Activated naive CD4-positive, alpha-beta T cell treated with anti-CD3 and anti-CD28 coated beads, Interleukin-2, amount 50 U/mL, for 16 hours (primary cell): ENCODE data around the gene NUBPL.
"Not testable (repeated sequence)": the region's sequence is repeated elsewhere in the genome, so short reads cannot be mapped to it uniquely, and the experiment has no call there.

Experiments used
- DNase-seq: peaks from one replicate; pipeline ENCODE4 v3.0.0-alpha.2; 2020

NUBPL gene

DNA sequence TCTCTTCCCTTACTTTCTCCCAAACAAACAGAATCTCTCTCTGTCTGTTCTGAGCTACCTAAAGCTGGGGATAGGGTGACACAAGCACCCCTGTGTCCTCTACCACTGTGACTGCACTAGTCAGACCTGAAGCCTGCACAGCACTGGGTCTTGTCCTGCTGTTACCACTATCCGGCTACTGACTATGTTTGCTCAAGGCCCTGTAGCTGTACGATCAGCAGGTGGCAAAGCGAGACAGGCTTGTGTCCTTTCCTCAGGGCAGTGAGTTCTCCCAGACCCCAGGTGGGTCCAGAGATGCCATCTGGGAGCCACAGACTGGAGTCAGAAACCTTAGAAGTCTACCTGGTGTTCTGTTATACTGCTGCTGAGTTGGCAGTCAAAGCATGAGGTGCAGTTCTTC, 116.4 kb downstream of the NUBPL start:
- no peak for DNase-seq

DNA sequence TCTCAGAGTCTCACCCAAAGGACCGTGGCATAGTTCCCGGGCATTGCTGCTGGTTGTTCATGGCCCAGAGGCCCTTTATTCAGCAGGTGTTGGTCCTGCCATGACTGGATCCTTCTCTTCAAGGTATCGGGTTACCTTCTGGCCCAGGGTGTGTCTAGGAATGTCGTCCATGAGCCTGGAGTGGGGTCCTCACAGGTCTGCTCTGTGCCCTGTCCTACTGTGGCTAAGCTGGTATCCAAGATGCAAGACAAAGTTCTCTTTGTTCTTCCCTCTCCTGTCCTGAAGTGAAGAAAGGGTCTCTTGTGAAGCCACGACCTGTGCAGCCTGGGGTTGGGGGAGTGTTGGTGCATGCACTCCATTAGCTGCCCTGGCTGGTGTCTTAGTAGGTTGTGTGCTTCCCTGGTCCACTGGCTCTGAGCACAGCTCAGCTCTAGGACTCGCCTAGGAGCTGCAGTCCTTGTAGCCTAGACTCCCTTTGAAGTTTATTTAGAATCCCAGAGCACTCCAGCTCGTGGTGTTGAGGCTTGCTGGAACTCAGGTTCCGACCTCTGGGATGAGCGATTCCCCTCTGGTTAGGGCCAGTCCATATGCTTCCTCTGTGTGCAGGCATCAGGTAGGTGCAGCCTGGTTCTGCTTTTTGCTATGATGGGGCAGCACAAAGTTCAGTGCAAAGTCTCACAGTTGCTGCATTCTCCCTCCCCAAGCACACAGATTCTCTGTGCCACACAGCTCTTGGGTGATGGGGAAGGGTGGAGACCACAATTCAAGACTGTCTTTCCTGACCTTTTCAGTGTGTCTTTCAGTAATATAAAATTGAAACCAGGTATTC, 117.4 kb downstream of the NUBPL start:
- DNase-seq: no peak

DNA sequence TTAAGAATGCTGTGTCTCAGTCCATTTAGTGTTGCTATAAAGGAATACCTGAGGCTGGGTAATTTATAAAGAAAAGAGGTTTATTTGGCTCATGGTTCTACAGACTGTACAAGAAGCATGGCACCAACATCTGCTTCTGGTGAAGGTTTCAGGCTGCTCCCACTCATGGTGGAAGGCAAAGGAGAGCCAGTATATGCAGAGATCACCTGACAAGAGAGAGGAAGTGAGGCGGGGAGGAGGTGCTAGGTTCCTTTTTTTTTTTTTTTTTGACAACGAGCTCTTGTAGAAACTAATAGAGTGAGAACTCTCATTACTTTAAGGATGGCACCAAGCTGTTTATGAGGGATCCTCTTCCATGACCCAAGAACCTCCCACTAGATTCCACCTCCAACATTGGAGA, 121.6 kb downstream of the NUBPL start:
- no peak for DNase-seq

DNA sequence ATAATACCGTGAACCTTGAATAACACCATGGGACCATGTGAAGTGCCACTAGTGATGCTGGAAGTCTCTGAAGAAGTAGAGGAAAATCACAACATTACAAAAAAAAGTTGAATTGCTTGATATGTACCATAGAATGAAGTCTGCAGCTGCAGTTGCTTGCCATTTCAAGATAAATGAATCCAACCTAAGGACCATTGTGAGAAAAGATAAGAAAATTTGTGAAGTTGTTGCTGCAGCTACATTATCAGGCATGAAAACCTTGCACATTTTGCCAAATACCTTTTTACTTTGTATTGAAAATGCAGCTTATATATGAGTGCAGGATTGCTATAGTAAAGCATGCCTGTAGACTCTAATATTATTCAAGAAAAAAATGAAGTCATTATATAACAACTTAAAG, 126.5 kb downstream of the NUBPL start:
- no peak for DNase-seq

DNA sequence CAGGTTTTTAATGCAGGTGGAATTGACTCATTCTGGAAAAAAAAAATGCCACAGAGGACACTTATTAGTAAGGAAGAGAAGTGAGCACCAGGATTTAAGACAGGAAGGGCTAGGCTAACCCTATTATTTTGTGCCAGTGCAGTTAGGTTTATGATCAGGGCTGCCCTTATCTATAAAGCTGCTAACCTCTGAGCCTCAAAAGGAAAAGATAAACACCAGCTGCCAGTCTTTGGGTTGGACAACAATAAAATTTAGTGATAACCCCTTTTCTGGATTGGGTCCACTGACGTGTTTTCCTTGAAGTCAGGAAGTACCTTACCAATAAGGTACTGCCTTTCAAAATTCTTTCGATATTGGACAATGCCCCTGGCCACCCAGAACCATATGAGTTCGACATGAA, 128.9 kb downstream of the NUBPL start:
- no peak for DNase-seq

DNA sequence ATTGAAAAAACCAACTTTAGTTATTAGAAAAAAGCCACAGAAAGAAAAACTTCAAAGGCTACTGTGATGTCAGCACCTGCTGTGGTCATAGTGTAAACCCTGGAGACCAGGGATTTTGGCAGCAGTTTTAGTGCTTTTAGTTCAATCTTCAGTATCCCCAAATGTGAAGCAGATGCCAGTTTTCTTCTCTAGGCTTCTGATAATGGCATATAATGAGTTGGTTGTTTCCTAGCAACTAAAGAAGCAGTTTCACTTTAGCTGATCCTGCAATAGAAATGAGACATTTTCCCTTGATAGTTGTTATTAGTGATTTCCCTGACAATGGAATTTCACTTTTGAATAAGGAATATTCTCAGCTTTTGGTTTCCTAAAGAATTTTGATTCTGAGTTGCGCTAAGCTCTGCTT, 131.2 kb downstream of the NUBPL start:
- no peak for DNase-seq

DNA sequence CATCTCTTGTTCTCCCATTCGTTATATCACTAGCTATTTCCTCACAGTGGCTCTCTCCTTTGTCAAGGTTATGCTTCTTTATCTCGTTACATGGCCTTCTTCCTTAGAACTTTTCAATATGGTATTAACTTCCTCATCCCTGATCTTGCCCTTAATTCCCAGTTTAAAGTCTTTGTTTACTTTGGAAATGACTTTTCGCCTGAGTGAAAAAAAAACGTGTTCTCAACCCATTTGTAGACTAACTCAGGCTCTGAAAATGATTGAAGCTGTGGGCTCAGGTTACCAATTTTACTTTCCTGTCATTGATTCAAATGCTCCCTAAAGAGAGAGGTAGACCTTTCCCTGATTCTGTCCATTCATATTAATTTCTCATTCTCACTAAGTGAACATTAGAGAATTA, 135.2 kb downstream of the NUBPL start:
- DNase-seq: no peak

DNA sequence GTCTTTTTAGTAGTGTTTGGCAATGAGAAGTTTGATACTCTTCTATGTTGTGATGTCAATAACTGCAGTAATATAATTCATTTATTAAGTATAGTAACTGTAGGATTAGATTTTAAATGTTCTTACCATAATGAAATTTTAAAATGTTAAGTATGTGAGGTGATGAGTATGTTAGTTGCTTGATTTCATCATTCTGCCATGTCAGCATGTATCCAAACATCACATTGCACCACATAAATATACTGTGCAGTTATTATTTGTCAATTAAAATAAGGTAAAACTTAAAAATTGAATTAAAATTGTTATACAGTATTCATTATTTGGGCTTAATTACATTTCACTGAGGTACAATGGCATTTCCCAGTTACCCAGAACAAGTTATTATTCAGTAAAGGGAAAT, 138.6 kb downstream of the NUBPL start:
- no peak for DNase-seq

DNA sequence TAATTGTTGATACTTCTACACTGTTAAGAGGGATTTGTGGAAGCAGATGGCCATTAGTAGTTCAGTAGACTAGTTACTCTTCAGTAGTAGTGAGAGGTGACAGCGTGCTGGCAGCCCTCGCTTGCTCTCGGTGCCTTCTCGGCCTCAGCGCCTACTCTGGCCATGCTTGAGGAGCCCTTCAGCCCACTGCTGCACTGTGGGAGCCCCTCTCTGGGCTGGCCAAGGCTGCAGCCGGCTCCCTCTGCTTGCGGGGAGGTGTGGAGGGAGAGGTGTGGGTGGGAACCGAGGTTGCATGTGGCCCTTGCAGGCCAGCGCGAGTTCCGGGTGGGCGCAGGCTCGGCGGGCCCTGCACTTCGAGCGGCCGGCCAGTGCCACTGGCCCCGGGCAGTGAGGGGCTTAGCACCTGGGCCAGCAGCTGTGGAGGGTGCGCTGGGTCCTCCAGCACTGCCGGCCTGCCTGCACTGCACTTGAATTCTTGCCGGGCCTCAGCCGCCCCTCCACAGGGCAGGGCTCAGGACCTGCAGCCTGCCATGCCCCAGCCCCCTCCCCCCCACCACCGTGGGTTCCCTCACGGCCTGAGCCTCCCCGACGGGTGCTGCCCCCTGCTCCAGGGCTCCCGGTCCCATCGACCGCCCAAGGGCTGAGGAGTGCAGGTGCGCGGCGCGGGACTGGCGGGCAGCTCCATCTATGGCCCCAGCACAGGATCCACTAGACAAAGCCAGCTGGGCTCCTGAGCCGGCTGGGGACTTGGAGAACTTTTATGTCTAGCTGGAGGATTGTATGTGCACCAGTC, 139.3 kb downstream of the NUBPL start:
- DNase-seq: no peak

DNA sequence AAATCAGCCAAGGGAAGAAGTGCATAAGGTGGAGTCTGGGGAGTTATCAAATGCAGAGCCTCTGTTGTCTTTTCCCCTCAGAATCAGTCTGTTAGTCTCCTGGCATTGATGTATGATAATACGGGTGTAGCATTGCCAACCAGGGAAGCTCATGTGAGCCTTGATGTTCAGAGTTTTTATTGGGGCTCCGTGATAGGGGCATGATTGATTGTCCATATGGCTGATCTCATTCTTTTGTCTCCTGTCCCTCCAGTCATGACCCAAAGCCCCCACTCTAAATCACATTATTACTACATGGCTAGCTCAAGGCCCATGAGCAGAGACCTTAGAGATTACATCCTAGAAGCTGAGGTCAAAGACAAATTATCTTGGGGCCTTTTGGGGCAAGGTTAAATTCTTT, 140.9 kb downstream of the NUBPL start:
- DNase-seq: no peak

DNA sequence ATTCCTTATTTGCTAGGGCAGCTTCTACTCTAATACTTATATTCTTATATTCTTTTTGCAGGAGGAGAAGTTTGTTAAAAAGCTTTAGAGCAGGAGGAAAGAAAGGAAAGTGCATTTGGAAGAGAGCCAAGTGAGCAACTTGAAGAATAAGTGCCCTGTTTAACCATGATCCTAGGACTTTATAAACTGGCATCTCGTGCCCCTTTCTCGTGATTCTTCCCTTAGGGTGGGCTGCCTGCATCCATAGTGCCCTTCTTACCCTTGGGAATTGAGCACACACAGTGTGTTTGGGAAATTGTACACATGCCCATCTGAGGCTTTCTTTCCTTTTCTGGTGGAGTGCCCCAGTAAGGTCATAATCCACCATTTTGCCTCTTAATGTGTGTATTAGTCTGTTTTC, 141.9 kb downstream of the NUBPL start:
- DNase-seq: no peak

DNA sequence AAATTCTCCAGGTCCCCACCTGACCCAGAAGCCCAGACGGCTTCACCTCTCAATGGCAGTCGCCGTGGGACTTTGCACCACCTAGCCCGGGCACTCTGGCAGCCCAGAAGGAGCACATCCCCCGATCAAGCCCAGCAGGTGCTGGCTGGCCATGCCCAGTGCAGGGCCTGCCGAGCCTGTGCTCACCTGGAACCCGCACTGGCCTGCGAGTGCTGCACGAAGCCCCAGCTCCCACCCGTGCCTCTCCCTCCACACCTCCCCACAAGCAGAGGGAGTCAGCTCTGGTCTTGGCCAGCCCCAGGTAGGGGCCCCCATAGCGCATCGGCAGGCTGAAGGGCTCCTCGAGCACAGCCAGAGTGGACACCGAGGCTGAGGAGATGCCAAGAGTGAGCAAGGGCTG, 144.5 kb downstream of the NUBPL start:
- DNase-seq: no peak

DNA sequence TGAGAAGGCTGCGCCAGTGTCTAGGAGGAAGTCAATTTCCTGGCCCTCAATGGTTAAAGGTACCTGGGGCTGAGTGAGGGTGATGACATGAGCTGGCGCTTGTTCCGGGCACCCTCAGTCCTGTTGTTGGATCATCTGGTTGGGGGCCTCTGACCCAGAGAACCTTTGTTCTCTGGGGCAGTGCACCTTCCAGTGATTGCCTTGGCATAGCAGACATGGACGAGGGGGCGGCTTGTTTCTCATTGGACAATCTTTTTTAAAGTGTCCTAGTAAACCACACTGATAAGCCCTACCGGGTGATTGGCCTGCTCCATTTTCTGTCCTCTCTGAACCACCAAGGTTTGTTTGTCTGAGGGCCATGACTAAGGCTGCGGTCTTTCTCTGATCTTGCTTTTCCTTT, 147.5 kb downstream of the NUBPL start:
- not testable (repeated sequence) for DNase-seq

DNA sequence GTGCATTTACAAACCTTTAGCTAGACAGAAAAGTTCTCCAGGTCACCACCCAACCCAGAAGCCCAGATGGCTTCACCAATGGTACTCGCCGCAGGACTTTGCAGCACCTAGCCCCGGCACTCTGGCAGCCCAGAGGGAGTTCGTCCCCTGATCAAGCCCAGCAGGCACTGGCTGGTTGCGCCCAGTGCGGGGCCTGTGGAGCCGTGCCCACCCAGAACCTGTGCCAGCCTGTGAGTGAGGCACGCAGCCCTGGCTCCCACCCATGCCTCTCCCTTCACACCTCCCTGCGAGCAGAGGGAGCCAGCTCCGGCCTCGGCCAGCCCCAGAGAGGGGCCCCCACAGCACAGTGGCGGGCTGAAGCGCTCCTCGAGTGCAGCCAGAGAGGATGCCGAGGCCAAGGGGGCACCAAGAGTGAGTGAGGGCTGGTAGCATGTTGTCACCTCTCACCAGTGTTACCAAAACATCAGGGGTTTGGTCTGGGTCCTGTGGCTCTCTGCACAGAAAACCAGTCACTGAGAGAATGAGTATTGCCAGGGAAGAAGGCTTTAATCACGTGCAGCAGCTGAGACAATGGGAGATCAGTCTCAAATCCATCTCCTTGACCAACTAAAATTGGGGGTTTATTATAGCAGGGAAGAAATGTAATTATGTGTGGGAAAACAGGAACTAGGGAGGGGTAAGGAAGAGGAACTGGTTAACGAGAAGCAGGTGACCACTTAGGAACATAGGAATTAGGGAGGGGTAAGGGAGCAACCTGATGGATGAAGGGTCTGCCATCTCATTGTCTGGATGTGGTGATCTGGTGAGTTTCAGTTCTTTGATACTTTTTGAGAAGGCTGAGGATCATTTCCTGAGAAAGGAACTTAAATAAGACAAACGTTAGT, 151.3 kb downstream of the NUBPL start:
- DNase-seq: no peak

DNA sequence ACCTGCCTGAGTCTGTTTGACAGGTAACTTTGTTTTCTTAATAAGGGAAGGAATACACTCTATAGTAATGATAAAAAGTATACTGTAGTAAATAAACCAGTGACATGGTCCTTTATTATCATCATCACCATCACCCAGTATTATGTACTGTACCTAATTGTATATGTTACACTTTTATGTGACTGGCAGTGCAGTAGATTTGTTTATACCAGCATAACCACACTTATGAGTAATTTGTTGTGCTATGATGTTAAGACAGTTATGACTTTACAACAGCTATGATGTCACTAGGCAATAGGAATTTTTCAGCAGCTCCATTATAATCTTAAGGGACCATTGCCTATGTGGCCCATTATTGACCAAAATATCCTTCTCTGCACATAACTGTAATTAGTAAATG, 155.0 kb downstream of the NUBPL start:
- DNase-seq: no peak

DNA sequence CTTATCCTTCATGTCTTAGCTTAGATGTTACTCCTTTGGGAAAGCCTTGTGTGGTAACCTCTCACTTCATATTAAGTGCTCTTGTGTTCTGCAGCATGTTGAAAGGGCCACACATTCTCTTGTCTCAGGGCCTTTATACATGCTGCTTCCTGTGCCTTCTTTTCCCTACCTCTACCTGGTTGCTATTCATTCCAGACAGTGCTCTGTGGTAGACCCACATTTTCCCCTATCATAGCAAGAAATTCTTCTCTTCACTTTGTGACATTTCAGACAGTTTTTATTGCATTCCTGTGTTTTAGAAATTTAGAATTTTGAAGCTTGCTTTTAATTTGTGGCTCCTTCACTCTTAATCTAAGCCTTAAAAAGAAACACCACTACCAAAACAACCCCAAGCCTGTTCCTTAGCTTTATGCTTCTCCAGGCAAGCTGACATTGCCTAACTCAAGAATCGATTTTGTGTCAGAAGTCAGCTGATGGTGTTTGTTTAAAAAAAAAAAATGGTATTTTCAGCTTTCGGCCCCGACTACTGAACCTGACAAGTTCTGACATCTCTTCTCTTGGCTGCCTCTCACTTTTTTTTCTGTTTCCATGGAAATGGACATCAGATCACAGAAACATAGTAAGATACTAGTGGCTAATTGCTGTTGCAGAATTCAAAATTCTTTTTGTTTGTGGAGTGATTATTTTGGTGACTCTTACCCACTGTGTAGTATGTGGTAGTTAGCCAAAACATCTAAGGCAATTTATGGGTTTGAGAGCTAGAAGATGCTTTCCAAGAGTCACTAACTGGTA, 156.3 kb downstream of the NUBPL start:
- DNase-seq: no peak

DNA sequence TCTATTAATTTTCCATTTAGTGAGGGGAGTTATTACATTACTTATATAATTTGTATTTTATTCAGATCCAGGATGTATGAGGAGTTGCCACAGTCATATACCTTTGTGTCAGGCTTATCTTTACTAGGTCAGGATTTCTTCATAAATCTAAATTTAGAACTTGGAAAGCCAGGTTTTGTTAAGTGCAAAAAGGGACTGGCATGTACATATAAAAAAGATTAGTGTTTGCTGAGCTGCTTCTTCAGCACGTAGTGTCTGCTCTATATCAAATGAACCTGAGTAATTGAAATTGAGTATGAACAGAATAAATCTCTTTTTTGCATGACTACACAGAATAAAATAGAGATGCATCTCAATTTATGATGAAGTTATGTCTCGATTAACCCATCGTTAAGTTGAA, 157.4 kb downstream of the NUBPL start:
- DNase-seq: no peak

DNA sequence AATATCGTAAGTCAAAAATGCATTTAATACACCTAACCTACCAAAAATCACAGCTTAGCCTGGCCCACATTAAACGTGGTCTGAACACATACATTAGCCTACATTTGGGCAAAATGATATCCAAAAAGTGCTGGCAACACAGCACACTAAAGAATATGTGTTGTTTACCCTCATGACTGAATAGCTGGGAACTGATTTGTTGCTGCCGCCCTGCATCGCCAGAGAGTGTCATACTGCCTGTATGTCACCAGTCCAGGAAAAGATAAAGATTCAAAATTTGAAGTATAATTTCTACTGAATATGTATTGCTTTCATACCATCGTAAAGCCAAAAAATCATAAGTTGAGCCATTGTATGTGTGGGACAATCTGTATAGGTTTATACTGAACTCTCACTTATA, 157.8 kb downstream of the NUBPL start:
- DNase-seq: no peak

DNA sequence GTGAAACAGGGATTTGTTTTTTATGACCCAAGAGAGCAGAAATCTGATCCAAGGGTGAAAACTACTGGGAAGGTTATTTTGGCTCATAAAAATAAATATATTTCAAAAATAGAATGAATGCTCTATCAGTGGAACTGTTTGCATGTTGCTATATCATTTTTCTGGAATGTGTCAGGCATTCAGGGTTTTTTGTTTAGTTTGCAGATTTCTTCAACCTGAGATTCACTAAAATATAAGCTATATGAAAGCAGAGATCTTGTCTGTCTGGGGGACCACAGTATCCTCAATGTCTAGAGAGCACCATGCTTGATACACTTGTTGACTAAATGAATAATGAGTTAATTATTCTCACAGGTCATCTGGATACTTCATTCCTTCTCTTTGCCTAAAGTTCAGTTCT, 165.1 kb downstream of the NUBPL start:
- no peak for DNase-seq

DNA sequence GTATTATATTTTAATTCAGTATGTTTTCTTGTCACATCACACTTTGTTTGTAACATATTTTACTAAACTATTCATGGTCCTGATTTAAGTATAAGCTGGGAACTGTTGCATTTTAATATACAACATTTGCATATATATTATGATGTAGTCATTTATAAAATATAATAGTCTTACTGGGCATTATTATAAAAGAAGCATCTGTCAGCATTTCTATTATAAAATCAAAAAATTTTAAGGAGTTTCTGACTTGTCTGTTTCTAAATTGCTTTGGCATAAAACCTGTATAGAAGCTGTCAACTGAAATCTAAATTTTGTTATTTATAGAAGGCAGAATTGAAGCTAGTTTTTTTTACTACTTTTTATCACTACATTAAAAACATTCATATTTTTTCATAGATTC, 166.6 kb downstream of the NUBPL start:
- no peak for DNase-seq

DNA sequence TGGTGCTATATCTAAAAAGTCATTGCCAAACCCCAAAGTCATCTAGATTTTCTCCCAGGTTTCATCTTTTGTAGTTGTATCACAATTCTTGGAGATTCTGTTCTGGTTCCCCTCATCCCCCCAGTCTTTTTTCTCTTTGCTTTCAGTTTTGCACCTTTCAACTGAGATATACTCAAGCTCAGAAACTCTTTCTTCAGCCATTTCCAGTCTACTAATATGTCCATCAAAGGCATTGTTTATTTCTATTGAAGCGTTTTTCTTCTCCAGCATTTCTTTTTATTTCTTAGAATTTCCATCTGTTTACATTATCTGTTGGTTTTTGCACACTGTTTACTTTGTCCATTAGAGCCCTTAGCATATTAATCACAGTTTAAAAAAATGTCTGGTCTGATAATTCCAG, 179.5 kb downstream of the NUBPL start:
- DNase-seq: no peak

DNA sequence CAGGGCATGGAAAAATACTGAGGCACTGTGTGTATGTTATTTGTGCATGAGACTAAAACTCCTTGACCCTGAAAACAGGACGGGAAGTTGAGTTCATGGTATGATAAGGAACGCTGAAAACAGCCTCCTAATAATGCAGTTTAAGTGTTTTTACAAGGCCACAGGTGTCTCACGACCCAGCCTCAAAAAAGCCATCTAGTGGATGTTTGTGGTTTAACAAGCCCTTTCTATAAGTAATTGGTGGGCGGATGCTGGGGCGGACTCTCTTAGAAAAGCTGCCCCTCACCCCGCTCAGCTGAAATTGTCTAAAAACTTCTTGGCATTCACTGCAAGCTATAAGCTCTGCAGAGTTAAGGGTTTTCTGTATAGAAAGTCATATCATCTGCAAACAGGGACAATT, 184.5 kb downstream of the NUBPL start:
- no peak for DNase-seq

DNA sequence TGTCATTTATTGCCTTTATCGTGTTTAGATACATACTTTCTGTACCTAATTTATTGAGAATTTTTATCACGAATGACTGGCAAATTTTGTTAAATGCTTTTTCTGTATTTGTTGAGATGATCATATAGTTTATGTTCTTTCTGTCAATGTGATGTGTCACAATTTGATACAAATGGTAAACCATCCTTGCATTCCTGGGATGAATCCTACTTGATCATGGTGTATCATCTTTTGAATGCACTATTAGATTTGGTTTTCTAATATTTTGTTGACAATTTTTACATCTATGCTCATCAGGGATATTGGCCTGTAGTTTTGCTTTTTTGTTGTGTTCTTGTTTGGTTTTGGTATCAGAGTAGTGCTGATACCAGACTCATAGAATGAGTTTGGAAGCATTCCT, 185.1 kb downstream of the NUBPL start:
- no peak for DNase-seq
